Measurements from ENCODE around the gene TUBB6.

TUBB6 gene

GRCh38 chr18:12334863-12335262 is 26.8 kb downstream of the TUBB6 start:
- TF ChIP-seq, protein P1, sequence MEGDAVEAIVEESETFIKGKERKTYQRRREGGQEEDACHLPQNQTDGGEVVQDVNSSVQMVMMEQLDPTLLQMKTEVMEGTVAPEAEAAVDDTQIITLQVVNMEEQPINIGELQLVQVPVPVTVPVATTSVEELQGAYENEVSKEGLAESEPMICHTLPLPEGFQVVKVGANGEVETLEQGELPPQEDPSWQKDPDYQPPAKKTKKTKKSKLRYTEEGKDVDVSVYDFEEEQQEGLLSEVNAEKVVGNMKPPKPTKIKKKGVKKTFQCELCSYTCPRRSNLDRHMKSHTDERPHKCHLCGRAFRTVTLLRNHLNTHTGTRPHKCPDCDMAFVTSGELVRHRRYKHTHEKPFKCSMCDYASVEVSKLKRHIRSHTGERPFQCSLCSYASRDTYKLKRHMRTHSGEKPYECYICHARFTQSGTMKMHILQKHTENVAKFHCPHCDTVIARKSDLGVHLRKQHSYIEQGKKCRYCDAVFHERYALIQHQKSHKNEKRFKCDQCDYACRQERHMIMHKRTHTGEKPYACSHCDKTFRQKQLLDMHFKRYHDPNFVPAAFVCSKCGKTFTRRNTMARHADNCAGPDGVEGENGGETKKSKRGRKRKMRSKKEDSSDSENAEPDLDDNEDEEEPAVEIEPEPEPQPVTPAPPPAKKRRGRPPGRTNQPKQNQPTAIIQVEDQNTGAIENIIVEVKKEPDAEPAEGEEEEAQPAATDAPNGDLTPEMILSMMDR (IDR thresholded peaks at IDR 0.05; ENCODE audit: extremely low read depth, missing control alignments): no peak
- DNase-seq (ENCODE audit: low spot score): no peak

GRCh38 chr18:12335503-12335902 is 27.5 kb downstream of the TUBB6 start:
- TF ChIP-seq, protein P1 (IDR thresholded peaks at IDR 0.05; ENCODE audit: extremely low read depth, missing control alignments): no peak
- DNase-seq (ENCODE audit: low spot score): no peak

DNA sequence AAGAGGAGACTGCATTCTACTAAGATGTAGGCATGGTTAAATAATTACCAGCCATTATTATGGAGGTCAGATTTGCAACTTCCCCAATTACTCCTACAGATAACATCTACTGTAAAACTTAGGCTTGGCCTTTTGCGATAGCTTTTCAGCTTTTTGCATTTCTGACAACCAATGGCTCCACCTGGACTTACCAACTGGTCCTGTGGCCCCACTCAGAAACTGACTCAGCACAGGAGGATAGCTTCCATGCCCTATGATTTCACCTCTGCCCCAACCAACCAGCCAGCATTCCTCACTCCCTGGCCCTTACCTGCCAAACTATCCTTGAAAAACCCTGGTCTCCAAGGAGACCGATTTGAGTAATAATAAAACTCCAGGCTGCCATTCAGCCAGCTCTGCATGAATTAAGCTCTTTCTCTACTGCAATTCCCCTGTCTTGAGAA is 28.2 kb downstream of the TUBB6 start:
- no peak for DNase-seq (ENCODE audit: low spot score)

GRCh38 chr18:12336887-12337286 is 28.8 kb downstream of the TUBB6 start:
- TF ChIP-seq, protein P1 (IDR thresholded peaks at IDR 0.05; ENCODE audit: extremely low read depth, missing control alignments): no peak
- DNase-seq (ENCODE audit: low spot score): no peak

More for the DNA sequence above, 28.2 kb downstream of the TUBB6 start:
- TF ChIP-seq, protein P1 (IDR thresholded peaks at IDR 0.05; ENCODE audit: extremely low read depth, missing control alignments): no peak

GRCh38 chr18:12338382-12338781 is 30.3 kb downstream of the TUBB6 start:
- TF ChIP-seq, protein P1 (IDR thresholded peaks at IDR 0.05; ENCODE audit: extremely low read depth, missing control alignments): no peak
- no peak for DNase-seq (ENCODE audit: low spot score)

- TF ChIP-seq, protein P1 (IDR thresholded peaks at IDR 0.05; ENCODE audit: extremely low read depth, missing control alignments): no peak
These were observed 33.1 kb downstream of the TUBB6 start for GRCh38 chr18:12340945-12341660.

GRCh38 chr18:12342661-12343060 is 34.6 kb downstream of the TUBB6 start:
- TF ChIP-seq, protein P1 (IDR thresholded peaks at IDR 0.05; ENCODE audit: extremely low read depth, missing control alignments): no peak
- no peak for DNase-seq (ENCODE audit: low spot score)

More at GRCh38 chr18:12340945-12341660, 33.1 kb downstream of the TUBB6 start:
- DNase-seq (ENCODE audit: low spot score): no peak
